SK-N-SH (cell line): ENCODE results near the gene ADCY10.

Experiments
- EP300 ChIP-seq, 2 experiments: IDR thresholded peaks; 2 replicates each; pipeline versions ENCODE4 v1.4.0 to v1.6.1; 2012; ENCODE audit warnings: borderline replicate concordance in 1 of 2, low read depth in 1 of 2, low read length in 1 of 2
- MXI1 ChIP-seq: IDR thresholded peaks from 2 replicates; pipeline ENCODE4 v1.6.1; 2012; ENCODE audit warnings: mild to moderate bottlenecking, low read depth, low read length, improper control_type of control experiment
- POLR2AphosphoS5 ChIP-seq: IDR thresholded peaks from 2 replicates; pipeline ENCODE4 v1.6.1; 2012; ENCODE audit warnings: low read depth, low read length
- TF ChIP-seq, protein P1 (sequence below): fragments of 200-600 bp; sonication (generic); IDR thresholded peaks from 2 replicates; pipeline ENCODE4 v1.6.1; 2017; ENCODE audit warnings: antibody characterized with exemption, mild to moderate bottlenecking, moderate library complexity

DNA sequence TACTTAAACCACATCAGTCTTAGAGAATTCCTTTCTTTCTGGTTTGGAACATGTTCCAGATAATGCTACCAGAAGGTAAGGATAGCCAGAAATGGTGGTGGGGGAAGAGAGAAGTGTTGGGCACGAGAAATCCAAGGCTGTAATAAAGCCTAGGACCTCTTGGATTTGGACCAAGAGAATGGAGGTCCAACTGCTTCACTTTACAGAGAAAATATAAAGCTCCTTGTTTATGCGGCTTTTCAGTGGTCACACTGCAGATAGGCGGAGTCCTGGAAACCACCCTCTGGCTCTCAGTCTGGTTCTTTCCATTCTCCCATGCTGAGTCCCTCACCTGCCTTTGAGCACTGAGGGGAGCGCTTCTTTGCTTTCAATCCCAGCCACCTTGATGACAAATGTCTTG is 87.8 kb downstream of the ADCY10 start:
- TF ChIP-seq EP300 (IDR thresholded peaks at IDR 0.05; ENCODE audit: borderline replicate concordance in 1 of 2, low read depth in 1 of 2, low read length in 1 of 2) (no peak), MXI1 (no peak), POLR2AphosphoS5 (no peak)
- TF ChIP-seq, protein P1, sequence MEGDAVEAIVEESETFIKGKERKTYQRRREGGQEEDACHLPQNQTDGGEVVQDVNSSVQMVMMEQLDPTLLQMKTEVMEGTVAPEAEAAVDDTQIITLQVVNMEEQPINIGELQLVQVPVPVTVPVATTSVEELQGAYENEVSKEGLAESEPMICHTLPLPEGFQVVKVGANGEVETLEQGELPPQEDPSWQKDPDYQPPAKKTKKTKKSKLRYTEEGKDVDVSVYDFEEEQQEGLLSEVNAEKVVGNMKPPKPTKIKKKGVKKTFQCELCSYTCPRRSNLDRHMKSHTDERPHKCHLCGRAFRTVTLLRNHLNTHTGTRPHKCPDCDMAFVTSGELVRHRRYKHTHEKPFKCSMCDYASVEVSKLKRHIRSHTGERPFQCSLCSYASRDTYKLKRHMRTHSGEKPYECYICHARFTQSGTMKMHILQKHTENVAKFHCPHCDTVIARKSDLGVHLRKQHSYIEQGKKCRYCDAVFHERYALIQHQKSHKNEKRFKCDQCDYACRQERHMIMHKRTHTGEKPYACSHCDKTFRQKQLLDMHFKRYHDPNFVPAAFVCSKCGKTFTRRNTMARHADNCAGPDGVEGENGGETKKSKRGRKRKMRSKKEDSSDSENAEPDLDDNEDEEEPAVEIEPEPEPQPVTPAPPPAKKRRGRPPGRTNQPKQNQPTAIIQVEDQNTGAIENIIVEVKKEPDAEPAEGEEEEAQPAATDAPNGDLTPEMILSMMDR: no peak
